ENCODE measurements around the gene IL1RAP.

Gene IL1RAP

DNA sequence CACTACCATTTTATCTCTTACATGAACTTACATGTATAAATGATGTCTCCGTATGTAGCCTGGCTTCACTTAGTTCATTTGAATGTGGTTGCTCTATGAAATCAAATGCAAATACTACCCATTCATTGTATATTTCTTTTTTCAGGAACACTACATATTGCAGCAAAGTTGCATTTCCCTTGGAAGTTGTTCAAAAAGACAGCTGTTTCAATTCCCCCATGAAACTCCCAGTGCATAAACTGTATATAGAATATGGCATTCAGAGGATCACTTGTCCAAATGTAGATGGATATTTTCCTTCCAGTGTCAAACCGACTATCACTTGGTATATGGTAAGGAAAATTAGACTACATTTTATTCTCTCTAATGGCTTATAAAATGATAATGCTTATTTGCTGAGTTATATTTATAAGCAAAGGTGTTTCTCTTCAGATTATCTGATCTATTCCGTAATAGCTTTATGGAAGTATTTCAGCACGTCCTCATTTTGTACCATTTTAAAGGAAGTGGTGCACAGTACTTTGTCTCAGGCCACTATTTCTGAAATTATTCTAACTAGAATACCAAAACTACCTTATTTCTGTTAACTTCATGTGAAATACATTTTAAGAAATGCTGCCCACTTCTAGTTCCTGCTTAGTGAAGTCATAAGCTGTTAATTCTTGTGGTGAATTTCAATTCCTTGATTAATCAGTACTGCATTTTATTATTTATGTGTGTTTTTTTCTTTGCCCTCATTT lies 95.1 kb downstream of the IL1RAP start:
- no peak for DNase-seq (ENCODE audit: low read depth, low spot score)

DNA sequence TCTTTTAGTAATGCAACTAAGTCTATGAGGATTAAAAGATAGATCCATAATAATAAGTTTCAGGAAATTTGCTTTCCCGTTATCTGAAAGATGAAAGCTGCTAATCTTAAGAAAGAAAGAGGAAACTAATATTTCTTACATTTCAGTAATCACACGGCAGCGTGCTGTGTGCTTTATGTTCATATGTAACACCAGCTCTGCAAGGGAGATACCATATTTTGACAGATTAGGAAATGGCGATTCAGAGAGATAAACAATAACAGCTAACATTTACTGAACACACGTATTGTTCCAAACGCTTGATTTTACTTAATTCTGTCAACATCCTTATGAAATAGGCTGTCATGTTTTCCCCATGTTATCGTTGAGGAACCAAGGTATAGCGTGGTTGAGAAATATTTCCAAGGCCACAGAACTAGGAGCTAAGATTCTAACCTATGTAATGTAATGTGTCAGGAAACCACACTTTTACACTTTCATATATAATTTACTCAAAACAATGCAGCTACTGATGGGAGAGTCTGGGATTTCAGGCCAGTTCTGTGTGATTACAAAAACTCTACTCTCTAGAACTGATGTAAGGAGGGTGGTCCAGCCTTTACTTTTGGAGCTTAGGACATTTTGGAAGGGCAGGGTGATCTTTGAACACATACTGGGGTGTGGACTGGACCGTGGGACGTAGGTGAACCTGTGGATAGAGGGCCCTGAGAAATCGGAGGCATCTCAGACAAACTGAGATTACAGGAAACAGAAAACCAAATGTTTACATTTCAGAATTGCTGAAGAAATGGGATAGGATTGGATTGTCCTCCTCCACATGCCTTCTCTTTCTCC lies 100.6 kb downstream of the IL1RAP start:
- no peak for DNase-seq (ENCODE audit: low read depth, low spot score)

DNA sequence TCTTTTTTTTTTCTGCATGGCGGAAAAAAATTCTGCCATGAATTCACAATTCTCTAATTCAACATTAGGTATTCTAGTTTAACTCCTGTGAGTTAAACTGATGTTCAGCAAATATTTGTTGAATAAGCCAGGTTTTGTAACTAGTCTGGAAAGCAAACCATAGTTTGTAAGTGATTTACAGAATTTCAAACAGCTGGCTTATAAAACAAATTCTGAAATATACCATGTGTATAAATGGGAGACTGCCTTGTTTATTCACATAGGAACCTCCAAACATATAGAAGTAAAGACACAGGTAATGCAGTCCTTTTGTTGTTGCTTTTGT lies 101.1 kb downstream of the IL1RAP start:
- DNase-seq (ENCODE audit: low read depth, low spot score) = no peak

DNA sequence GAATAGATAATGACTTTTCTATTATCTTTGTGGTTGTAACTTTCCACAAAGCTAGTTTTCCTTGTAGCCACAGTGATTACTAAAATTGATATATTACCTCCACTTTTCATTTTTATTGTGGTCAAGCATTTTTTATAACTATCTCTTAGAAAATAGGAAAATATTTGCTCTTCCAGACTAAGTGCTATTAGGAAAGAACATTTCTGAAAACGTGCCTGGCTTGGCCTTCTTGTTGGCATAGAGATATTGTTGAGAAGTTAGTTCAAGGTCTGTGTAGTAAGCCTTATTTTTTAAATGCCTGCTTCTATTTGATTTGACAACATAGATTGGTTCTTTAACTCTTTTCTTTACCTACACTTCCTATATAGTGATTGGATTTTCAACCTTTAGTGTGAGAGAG lies 101.7 kb downstream of the IL1RAP start:
- no peak for DNase-seq (ENCODE audit: low read depth, low spot score)

DNA sequence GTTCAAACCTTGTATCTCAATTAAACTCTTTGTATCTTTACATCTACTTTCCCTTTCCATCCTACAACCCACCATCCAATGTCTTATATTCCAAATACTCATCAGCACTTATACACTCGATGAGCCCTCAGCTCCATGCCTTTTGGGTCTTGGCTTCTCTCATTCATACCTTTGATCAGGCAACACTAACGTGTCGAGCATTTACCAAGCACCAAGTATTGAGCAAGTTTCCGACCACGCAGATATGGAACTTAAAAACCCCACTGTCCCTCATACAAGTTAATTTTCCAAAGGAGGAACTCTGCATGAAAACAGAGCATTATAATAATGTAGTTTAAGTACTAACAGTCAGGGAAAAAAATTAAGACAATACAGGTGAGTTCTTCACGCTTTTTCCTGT lies 102.8 kb downstream of the IL1RAP start:
- no peak for DNase-seq (ENCODE audit: low read depth, low spot score)

DNA sequence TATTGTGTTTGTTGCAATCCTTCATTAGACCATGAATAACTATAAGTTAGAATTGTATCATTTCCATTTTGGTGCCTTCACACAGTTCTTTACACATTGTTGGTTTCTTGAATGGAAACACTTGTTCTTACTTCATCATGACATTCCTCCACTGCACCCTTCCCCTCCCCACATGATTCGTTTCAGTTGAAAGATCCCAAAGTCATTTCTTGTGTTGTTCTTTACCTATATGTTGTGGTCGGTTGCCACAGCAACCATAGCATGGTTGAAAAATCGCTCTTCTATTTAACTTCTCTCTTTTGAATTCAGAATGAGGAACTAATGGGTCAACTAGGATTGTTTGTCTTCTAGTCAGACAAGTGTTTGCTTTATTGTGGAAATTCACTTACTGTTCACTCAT lies 103.3 kb downstream of the IL1RAP start:
- DNase-seq (ENCODE audit: low read depth, low spot score) = no peak

DNA sequence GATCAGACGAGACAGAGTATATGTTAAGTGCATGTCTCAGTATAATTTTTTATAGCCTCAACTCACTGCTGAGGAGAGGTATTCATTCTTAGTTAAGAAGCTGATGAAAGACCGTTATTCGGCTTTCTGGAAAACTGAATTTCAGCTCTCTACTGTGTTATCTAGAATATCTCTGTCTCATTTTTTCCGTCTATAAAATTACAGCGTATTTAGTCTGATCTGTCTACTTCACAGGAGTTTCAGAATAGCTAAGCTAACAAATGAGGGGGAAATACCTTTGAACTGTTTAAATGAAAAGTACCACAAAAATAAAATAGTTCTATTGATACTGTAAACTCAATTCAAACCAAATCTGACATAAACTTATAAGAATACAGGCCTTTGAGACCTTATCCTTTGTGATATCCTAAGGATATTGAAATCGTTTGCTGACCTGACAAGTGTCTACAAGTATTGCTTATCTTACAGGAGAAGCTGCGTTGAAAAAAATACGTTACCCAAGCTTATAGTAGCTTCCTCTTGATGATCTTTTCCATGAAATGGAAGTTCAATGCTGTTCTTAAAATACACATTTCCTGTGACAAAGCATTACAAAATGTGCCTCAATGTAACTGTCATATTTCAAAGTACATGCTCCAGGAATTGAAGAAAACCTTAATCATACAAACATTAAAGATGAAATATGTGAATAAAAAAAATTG lies 104.6 kb downstream of the IL1RAP start:
- no peak for DNase-seq (ENCODE audit: low read depth, low spot score)

DNA sequence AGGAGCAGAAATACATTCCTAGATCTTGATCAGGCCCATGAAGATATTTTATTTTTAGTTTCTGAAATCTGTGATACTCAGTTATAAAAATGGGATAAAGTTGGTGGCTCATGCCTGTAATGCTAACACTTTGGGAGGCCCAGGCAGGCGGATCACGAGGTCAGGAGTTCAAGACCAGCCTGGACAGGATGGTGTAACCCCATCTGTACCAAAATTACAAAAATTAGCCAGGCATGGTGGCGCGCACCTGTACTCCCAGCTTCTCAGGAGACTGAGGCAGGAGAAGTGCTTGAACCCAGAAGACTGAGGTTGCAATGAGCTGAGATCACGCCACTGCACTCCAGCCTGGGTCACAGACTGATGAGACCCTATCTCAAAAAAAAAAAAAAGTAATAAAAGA lies 105.5 kb downstream of the IL1RAP start:
- DNase-seq (ENCODE audit: low read depth, low spot score) = no peak

DNA sequence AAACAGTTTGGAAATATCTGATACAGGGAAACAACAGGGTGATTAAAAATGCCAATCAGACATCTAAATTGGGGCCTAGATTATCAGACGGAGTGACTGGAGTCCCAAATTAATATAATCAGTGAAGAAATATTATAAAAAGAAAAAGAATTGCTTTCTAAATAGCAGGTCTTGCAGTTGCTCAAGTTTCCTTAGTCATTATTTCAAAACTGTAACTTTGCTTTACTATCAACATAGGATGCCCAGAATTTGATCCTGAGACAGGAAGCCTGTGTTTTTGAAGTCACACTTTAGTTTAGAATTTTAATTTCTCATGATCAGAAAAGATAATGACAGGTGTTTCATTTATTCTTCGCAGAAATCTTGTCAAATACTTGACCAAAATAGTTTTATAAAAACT lies 105.9 kb downstream of the IL1RAP start:
- no peak for DNase-seq (ENCODE audit: low read depth, low spot score)

DNA sequence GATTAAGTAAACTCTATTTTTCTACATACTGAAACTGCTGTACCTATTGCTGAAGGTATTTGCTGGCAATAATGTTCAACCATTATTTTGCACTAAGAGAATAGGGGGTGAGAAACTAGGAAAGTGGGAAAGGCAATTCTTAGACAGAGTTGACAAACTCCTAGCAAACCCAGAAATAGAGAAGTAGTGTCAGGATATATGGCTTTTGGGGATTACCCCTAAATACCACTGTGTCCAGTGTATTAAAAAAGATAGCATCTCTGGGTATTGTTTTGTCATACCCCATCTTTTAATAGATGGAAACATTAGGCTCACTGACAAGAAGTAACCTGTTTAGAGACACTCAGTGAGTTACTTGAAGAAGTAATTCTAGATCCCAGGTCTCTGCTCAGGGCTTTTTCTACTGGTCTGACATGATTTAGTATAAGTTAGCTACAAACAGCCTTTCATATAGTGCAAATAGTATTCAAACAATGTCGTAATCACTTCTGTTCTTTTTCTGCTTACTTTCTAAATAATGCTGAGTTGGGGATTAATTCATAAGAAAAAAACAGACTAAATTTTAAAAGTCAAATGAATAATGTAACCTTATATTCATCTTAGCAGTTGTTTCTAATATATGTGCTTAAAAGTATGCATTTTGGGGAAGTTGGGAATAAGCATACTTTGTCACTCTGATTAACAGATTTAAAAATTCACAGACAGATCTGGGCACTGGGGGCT lies 107.2 kb downstream of the IL1RAP start:
- DNase-seq (ENCODE audit: low read depth, low spot score) = no peak

DNA sequence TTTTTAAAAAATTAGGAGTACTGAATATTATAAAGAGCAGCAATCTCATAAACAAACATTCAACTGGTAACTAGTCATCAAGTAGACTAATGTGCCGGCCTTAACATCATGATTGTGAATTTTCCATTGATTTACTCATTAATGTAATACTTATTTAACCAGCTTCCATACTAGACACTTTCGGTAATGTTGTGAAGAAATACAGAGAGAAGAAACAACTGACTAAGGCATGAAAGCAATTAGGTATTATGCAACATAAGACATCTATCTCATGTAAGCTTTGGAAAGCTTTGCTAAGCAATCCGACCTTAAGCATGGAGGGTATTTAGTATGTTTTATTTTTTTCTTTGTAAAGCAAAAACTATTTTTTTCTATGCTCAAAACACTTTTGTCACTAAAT lies 108.0 kb downstream of the IL1RAP start:
- no peak for DNase-seq (ENCODE audit: low read depth, low spot score)

DNA sequence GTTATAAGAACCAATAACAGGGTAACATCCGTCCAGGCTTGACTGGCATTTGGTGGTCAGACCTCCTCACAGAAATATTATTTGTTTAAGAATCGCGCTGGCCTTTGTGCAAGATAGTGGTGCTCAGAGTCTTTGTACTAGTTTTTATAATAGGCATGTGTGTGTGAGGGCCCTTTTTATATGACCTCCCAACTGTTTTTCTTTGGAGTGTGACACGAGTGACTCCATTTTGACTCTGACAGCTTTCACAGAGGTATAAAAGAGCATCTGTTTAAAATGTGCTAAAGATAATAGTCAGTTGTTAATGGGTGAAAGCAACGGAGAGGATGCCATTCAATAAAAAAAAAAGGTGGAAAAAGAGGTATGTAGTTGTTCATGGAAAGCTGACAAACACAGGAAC lies 110.4 kb downstream of the IL1RAP start:
- no peak for DNase-seq (ENCODE audit: low read depth, low spot score)

DNA sequence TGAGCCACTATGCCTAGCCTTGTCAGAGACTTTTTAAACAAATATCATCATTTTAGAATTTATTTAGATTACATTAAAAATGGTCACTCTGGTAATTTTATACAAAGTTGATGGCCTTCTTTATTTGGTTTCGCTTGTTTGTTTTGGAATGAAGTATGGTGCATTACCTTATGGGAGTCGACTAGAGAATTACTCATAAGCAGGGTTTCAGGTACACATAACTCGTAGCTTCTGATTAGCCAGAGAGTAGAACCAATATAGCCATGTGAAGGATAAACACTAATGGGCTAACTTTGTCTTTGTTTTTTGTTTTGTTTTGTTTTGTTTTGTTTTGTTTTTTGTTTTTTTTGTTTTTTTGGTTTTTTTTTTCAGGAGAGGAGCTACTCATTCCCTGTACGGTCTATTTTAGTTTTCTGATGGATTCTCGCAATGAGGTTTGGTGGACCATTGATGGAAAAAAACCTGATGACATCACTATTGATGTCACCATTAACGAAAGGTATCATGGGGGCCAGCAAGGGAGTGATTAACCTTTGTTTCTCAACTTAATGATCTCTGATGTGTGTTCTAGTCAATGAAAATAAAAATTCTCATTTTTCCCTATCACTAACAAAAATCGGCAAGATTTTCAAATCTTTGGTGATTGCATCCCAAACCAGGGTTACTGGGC lies 113.2 kb downstream of the IL1RAP start:
- DNase-seq (ENCODE audit: low read depth, low spot score) = no peak

DNA sequence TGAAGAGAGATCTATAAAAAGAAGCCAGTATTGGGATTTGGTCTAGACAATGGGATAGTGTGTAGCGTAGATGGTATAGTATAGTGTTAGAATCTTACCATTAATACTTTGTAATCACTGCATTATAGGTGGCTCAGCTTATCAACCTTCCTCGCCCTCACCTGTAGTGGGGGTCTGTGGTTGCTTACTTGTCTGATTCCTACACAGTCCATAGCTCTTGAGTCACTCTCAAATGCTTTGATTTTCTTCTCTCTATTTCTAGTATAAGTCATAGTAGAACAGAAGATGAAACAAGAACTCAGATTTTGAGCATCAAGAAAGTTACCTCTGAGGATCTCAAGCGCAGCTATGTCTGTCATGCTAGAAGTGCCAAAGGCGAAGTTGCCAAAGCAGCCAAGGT lies 115.2 kb downstream of the IL1RAP start:
- DNase-seq (ENCODE audit: low read depth, low spot score) = no peak

DNA sequence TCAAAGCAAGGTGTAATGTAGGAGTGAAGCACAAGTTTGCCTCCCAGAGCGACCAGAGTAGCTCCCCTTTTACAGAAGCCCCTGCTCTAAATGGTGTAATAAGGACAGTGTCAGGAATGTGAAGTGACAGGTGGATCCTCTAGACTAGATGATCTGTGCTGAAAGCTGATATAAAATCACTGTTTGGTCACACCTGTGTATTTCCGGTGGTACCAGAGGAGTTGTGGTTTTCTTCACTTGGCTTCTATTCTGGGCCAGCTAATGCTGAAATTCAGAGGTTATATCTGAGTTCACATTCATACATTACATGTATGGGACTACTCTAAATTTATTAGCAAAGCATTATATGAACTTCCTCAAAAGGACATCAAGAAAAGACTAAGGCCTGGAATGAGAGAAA lies 117.4 kb downstream of the IL1RAP start:
- no peak for DNase-seq (ENCODE audit: low read depth, low spot score)

DNA sequence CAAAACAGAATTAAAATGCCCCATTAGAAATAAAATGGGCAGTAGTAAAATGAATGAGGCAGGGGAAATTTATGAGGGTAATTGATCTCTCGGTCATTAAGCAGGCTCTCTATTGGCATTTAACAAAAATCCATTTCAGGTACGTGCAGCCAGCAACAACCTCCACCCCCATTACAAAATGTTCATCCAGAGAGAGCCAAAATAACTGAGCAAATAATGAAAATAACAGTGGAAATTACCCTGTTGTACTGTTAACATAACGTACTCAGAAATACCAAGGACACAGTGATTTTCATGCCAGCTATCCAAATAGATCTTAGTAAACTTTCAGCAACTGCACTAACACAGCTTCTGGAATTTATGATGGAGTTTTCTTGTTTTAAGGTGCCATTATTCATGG lies 127.7 kb downstream of the IL1RAP start:
- DNase-seq (ENCODE audit: low read depth, low spot score) = no peak

DNA sequence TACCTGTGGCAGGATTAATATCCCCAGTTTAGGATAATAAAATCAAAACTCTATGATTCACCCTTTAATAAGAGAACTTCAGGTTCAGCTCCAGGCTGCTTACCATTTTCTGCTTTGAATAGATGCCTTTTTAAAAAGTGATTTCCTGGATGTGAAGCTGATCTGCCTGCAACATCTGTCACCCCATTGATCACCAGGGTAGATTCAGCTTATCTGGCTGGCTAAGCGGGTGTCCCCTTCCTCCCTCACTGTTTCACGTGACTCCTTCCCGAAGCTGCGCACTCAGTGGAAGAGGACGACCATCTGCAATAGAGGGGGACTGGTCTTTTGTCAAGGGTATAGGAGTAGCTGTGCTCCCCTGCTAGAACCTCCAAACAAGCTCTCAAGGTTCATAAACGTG lies 128.1 kb downstream of the IL1RAP start:
- DNase-seq (ENCODE audit: low read depth, low spot score) = no peak

DNA sequence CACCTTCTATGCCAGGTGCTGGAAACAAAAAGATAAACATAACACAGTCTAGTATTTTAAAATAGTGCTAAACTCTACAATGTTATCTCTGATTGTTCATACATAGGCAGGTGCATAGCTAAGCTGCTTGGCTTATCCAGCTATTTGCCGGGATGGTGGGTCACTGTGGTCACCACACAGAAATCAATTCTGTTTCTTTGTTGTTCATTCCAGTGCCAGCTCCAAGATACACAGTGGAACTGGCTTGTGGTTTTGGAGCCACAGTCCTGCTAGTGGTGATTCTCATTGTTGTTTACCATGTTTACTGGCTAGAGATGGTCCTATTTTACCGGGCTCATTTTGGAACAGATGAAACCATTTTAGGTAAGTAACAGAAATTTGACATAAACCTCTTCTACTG lies 130.2 kb downstream of the IL1RAP start:
- peak; percentile 74 for DNase-seq (ENCODE audit: low read depth, low spot score)

DNA sequence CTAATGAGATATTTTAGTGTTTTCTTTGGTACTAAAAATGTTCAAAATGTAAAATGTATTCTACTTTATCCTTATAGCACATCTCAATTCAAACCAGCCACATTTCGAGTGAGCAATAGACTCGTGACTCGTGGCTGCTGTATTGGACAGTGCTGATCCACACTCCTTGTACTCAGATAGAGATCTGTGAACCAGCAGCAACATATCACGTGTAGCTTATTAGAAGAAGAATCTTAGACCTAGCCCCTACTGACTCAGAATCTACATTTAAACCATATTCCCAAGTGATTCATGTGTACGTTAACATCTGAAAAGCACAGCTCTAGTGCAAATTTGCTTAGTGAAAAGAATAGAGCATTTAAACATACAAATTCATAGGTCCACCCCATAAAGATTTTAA lies 130.9 kb downstream of the IL1RAP start:
- no peak for DNase-seq (ENCODE audit: low read depth, low spot score)

DNA sequence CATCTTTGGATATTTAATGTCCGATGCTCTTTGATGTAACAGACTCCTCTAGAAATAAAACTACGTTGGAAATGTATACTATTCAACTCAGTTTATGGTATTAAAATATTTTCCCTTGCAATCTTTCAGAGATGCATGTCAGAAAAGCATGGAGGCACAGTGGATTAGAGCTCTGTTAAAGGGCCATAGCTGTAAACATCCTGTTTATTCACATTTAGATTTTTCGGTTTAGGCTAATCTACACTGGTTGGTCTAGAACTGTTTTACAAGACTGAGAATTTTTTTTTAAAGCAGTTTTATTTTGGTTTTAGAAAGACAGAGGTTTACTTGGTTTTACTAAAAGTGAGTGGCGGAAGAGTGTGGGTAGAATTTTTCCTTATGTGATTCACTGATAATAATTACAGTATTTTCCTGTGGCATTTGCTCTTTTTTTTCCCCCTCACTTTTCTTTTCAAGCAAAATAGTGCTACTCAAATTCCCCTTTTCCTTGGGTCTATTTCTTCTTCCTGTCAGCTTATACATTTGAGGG lies 132.1 kb downstream of the IL1RAP start:
- no peak for DNase-seq (ENCODE audit: low read depth, low spot score)

DNA sequence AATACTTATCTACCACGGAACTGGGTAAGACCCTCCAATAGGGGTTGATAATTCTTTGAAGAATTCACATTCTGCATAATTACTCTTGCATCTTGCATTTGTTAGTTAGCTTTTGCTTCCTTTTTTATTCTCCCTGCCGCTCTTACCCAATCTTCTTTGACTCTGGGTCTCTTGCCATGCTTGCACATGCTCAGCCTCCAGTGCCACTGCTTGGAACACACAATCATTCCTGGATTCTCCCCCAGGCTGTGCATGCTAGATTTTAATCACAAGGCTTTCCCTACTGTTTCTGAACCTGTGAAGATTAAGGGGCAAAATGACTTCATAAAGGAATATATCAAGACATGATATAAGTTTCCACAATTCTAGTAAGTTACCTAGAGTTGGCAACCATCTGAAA lies 133.1 kb downstream of the IL1RAP start:
- DNase-seq (ENCODE audit: low read depth, low spot score) = no peak
